Memory B cell (primary cell): ENCODE measurements around the gene ADORA1.

Experiments
- ATAC-seq: fragments of 150-1000 bp; cut with Tn5 transposase; 2 replicates; pipeline ENCODE4 v1.10.0; 2021; ENCODE audit warnings: low read depth, mild to moderate bottlenecking, moderate library complexity
- DNase-seq, 2 donors: peaks; one replicate each; pipeline ENCODE4 v3.0.0; 2022; ENCODE audit warnings: low spot score in 2 of 2
- H3K27ac Mint-ChIP-seq: one replicate; pipeline ENCODE4 v1.8.0; 2022; ENCODE audit warnings: mild to moderate bottlenecking, moderate library complexity, mixed read lengths
- H3K27me3 Mint-ChIP-seq: one replicate; pipeline ENCODE4 v1.8.0; 2022; ENCODE audit warnings: mixed read lengths
- H3K36me3 Mint-ChIP-seq: one replicate; pipeline ENCODE4 v1.8.0; 2022; ENCODE audit warnings: mild to moderate bottlenecking, mixed read lengths
- H3K4me1 Mint-ChIP-seq: one replicate; pipeline ENCODE4 v1.8.0; 2022; ENCODE audit warnings: mixed read lengths
- H3K4me3 Mint-ChIP-seq: one replicate; pipeline ENCODE4 v1.8.0; 2022; ENCODE audit warnings: mild to moderate bottlenecking, moderate library complexity, mixed read lengths
- H3K9me3 Mint-ChIP-seq: one replicate; pipeline ENCODE4 v1.8.0; 2022; ENCODE audit warnings: mixed read lengths

Gene ADORA1

DNA sequence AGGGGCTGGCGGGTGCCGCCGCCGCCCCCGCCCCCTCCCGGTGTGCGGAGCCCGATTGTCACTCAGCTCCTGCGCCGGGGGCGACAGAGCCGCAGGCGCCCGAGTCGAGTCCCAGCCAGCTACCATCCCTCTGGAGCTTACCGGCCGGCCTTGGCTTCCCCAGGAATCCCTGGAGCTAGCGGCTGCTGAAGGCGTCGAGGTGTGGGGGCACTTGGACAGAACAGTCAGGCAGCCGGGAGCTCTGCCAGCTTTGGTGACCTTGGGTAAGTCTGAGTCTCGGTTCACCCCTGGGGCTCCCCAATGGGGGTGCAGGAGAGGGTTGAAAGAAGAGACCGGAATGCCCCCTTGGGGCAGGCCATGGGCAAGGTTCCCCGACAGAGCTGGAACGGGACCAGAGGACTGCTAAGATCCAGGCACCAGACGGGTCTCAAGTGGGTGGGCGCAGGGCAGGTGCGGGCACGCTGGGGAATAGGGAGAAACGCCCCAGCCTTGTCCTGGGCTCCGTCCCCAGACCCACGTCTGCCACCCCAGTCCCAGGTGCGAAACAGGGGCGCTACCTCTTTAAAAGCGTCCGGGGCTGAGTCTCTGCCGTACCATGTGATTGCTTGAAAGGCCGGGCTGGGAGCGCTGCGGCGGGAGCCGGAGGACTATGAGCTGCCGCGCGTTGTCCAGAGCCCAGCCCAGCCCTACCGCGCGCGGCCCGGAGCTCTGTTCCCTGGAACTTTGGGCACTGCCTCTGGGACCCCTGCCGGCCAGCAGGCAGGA lies at the start of gene ADORA1:
Gene ADORA1 (plus strand): TSS at position 61 of the 765 bp plus-strand sequence. CDS start 1,116 bp downstream, outside the sequence.
- H3K9me3 Mint-ChIP-seq, result no peaks in the 10 kb centered on the region
- ATAC-seq, result no peak

DNA sequence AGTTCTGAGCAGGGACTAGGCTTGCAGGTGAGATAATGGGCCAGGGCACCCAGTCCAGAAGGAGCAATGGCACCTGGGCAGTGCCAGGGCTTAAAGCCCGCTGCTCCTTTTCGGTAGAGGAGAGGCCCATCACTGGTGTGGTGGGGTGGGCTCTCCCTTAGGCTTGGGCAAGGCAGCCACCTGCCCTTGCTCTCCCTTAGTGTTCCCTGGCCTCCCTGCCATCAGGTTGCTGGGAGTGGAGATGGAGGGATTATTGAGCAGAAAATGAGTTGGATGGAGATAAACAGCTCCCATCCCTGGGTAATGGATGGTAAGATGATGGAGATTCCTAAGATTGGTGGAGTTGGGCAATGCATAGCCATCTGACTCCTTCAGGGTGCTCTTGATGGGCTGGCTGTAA lies 49.6 kb upstream of the ADORA1 start:
- Mint-ChIP-seq H3K4me3 (no peak overlapping the region), H3K4me1 (peaks cover 5% of the 10 kb centered on the region), H3K27ac (no peak overlapping the region), H3K36me3 (peaks cover 3% of the 10 kb centered on the region), H3K27me3 (peaks cover 33% of the 10 kb centered on the region), H3K9me3 (no peaks in the 10 kb centered on the region)
- no peak for DNase-seq
- no peak for ATAC-seq

More for the DNA sequence above, at the start of gene ADORA1:
- peaks cover 10% of the 10 kb centered on the region for H3K4me1 Mint-ChIP-seq
- peak within 1 kb of the TSS; percentile 0 for H3K4me3 Mint-ChIP-seq
- no peaks in the 10 kb centered on the region for H3K36me3 Mint-ChIP-seq
- no peak within 1 kb of the TSS for H3K27ac Mint-ChIP-seq
- H3K27me3 Mint-ChIP-seq, result peaks cover 21% of the 10 kb centered on the region
- no peak for DNase-seq

DNA sequence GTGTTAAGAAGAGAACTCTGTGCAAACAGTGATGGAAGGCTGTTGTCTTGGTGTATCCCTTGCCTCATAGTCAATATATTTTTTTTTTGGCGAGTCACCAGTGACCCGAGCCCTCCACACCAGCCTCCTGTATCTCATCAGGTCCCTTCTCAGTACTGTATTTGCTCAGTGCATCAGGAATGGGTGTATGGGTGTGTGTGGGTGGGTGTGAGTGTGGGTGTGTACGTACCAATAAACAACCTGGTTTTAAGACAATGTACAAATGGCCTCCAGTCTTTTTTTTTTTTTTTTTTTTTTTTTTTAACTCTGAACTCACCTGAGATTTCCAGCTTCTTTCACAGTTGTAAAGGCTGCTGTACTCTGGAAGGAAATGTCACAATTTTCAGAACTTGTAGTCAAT lies 49.0 kb upstream of the ADORA1 start:
- Mint-ChIP-seq H3K27me3 (peaks cover 29% of the 10 kb centered on the region), H3K4me1 (peaks cover 5% of the 10 kb centered on the region), H3K4me3 (no peak overlapping the region), H3K27ac (no peak overlapping the region), H3K9me3 (no peaks in the 10 kb centered on the region), H3K36me3 (peaks cover 3% of the 10 kb centered on the region)
- no peak for ATAC-seq
- no peak for DNase-seq

DNA sequence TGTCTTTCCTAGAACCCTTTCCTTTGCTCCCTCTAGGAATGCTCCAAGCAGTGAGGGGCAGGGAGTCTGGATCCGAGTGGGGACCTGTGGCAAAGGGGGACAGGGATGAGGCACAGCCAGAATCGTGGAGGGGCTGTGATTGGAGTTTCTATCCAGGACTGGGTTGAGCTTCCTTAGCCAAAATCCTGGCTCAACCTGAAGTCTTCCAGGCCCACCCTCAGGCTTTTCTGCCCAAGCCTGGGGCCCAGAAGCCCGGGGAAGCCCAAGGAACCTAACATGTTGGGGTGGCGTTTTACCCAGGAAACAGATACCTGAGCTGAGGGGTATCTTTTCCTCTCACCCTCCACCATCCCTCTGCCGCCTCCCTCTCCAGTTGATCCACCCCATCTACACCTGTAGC lies 47.1 kb upstream of the ADORA1 start:
- H3K9me3 Mint-ChIP-seq, result no peaks in the 10 kb centered on the region
- peaks cover 5% of the 10 kb centered on the region for H3K4me1 Mint-ChIP-seq
- H3K27me3 Mint-ChIP-seq, result peaks cover 24% of the 10 kb centered on the region
- H3K4me3 Mint-ChIP-seq, result no peak overlapping the region
- no peak for DNase-seq
- ATAC-seq, result no peak
- H3K27ac Mint-ChIP-seq, result no peak overlapping the region
- H3K36me3 Mint-ChIP-seq, result peaks cover 3% of the 10 kb centered on the region

DNA sequence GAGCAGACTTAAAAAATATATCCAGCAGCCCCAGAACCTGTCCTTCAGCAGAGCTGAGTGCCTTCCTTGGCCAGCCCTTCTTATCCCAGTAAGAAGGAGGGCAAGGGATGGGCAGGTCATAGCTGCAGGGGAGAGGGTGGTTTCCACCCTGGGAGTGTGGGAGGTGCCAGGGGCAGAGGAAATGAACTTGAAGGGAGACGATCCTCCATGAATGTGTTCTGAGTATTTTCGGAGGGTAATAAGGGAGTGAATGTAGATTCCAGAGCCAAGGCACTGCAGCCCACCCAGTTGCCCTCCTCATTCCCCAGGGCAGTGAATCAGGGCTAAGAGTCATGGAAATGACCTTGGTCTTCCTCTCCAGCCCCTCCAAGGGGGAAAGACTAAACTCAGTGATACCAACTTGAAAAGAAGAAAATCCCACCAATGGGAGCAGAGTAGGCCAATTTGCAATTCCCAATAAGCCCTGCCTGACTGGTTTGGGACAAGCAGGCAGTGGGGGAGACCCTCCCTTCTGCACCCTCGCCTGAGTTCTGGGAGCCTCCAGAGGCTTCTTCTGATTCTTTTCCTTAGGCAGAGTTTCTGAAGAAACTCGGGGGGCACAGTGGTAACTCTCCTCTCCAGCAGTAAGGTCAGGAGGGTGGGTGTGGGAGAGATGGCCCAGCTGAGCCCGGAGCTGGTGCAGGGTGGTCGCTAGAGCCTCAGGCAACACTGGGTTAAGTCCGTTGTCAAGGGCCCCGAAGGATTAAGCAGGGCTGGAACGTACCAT lies 45.9 kb upstream of the ADORA1 start:
- H3K4me3 Mint-ChIP-seq, result no peak overlapping the region
- no peaks in the 10 kb centered on the region for H3K9me3 Mint-ChIP-seq
- no peaks in the 10 kb centered on the region for H3K36me3 Mint-ChIP-seq
- ATAC-seq (no peak), DNase-seq (no peak)
- H3K27me3 Mint-ChIP-seq, result peaks cover 19% of the 10 kb centered on the region
- no peak overlapping the region for H3K27ac Mint-ChIP-seq
- no peaks in the 10 kb centered on the region for H3K4me1 Mint-ChIP-seq

DNA sequence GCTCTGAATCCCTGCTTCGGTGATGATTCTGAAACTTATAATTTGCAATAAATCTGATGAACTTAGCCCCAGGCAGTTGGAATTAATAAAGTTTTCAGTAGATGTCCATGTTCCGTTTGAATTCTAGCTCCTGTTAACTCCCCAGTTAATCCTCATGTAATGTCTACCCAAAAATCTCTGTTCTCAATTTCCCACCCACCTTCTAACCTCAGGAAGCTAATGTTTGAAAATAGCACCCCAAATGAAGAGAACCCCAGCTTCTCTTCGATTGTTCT lies 45.4 kb upstream of the ADORA1 start:
- no peak for DNase-seq
- no peaks in the 10 kb centered on the region for H3K9me3 Mint-ChIP-seq

DNA sequence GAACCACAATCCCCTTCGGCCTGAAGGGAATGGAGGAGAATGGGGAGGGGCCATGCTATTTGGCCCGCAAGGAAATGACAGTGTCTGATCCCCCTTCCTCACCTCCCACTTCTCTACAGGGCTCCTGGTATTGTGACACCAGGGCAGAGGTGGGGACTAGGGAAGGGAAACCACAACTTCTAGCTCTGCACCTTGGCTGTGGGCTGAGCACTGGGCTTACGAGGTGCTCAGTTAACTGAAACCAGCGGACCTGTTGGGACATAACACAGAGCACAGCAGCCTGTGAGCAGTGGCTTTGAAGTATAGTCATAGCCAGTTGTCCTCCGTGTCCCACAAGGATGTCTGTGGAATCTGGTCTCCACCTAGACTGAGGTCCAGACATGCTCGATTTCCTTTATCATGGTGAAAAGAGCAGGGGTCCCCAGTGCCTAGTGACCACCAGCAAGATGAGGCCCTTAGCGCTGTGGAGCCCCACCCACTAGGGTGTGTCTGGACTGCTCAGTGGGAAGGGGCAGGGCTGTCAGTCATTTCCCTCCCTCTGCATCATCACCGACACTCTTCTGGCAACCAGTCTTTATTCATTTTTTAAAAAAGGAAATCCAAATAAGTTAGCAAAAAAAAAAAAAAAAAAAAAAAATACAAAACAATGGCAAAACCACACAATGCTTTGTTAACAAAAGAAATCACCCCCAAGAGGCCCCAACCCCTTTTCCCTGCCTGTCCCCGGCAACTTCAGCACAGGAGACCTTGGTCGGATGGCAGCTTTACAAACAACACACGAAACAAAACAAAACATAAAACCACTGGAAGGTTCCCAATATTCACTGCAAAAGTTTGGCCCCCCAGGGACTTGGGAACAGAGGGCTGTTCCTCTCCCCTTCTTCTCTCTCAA lies 44.7 kb upstream of the ADORA1 start:
- DNase-seq (no peak), ATAC-seq (no peak)
- no peaks in the 10 kb centered on the region for H3K4me1 Mint-ChIP-seq
- no peak overlapping the region for H3K27ac Mint-ChIP-seq
- H3K27me3 Mint-ChIP-seq, result peaks cover 21% of the 10 kb centered on the region
- no peaks in the 10 kb centered on the region for H3K9me3 Mint-ChIP-seq
- H3K36me3 Mint-ChIP-seq, result no peaks in the 10 kb centered on the region
- no peak overlapping the region for H3K4me3 Mint-ChIP-seq

More for the DNA sequence above, 45.4 kb upstream of the ADORA1 start:
- no peaks in the 10 kb centered on the region for H3K4me1 Mint-ChIP-seq
- H3K27me3 Mint-ChIP-seq, result peaks cover 19% of the 10 kb centered on the region
- no peak overlapping the region for H3K27ac Mint-ChIP-seq
- ATAC-seq, result no peak
- H3K36me3 Mint-ChIP-seq, result no peaks in the 10 kb centered on the region
- no peak overlapping the region for H3K4me3 Mint-ChIP-seq

DNA sequence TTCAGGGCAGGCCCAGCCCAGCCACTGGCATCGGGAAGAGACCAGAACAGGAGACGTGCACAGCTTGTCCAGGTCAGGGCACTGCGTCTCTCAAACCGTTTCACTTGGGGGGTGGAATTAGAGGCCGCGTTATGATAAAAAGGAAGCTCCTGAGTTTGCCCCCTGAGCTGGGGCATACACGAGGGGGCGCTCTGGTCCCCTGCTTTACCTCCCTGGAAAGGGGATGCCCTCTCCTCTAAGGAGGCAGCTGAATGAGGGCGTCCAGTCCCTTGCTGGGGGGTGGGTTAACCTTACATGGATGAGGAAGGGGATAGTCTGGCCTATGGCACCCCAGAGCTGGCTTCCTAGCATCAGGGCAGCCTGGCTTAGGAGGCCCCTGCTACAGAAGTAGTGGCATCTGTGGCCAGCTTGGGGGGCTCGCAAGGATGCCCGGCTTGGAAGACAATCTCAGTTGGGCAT lies 44.0 kb upstream of the ADORA1 start:
- Mint-ChIP-seq H3K4me1 (no peaks in the 10 kb centered on the region), H3K36me3 (no peaks in the 10 kb centered on the region), H3K9me3 (no peaks in the 10 kb centered on the region), H3K27ac (no peak overlapping the region), H3K4me3 (no peak overlapping the region), H3K27me3 (peaks cover 19% of the 10 kb centered on the region)
- ATAC-seq (no peak), DNase-seq (no peak)

DNA sequence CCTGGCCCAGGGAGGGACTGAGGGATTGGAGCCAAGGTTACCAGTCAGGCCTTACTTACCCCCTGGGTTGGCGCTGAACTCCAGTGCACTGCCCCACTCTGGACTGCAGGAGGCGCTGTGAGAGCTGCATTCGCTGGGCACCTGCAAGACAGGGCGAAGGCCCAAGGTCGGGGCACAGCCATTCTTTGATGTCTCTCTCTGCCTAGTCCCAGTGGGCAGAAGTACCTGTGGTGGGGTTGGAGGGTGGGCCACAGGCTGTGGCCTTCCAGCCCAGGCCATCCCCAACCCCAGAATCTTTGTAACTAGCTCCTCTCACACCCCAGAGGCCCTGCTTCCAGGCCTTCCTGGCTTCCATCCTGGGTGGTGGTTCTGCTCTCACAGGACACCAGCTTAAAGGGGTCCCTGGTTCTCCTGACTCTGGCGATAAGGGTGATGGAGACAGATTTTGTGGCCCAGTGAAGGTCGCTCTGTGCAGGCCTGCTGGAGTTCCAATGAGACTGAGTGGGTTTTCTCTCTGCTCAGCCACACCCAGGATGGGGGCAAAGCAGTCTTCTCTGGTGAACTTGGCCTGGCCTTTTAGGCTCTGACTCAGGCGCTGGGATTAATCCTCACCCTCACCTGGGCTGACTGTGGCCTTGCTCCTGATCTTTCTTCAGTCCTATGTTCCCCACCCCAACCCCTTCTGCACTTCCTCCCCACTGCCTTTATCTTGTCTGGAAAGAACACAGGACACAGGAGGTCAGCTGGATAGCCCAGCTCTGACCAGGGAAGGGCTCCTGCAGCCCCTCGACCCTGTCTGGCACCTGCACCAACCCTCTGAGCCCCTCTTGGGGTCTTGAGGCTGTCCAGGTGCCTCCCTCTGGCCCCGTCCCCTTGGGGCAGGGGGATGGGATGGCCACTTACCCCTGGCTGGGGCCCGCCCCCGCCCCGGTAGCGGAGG lies 42.7 kb upstream of the ADORA1 start:
- ATAC-seq (no peak), DNase-seq (no peak)
- H3K9me3 Mint-ChIP-seq, result no peaks in the 10 kb centered on the region

DNA sequence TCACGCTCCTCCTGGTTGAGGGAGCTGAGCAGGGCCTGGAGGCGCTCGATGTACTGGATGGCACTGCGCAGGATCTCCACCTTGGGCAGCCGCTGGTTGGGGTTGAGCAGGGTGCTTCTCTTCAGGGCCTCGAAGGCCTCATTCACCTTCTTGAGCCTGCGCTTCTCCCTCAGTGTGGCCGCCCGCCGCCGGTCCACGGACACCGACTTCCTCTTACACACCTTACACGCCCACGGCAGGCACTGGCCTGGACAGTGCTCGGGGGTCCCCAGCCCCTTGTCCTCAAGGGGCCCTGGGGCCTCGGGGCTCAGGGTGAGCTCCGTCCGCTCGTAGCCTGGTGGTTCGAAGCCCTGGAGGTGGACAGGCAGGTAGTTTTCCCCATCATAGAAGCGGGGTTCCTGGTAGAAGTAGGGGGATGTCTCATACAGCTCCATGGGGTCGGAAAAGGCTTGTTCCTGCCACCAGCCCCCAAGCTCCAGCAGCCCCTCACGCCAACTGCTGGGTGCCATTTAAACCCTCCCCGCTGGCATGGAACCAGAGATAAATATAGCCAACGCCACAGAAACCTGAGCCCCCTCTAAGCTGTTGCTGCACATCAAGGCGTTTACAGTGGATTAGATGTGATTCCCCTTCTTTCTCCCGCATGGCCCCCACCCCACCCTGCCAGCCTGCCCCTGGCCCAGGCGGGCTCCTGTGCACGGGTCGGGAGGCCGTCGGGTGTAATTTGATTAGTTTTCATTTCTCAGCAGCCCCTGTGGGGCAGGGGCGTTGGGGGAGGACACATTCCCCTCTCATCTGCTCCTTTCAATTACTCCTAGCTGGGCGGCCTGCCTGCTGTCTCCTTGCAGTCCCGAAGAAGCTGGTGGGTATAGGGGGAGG lies 41.8 kb upstream of the ADORA1 start, which contains the start of gene MYOG:
Gene MYOG (minus strand): TSS at position 485 of the 879 bp plus-strand sequence. CDS start 51 bp downstream, at position 434.
- Mint-ChIP-seq H3K27ac (no peak within 1 kb of the TSS), H3K36me3 (no peaks in the 10 kb centered on the region), H3K4me3 (no peak within 1 kb of the TSS), H3K9me3 (no peaks in the 10 kb centered on the region), H3K4me1 (peaks cover 2% of the 10 kb centered on the region), H3K27me3 (peaks cover 18% of the 10 kb centered on the region)
- DNase-seq (no peak), ATAC-seq (no peak)

More for the DNA sequence above, 42.7 kb upstream of the ADORA1 start:
- Mint-ChIP-seq H3K27me3 (peaks cover 15% of the 10 kb centered on the region), H3K27ac (no peak overlapping the region), H3K4me3 (no peak overlapping the region), H3K36me3 (no peaks in the 10 kb centered on the region), H3K4me1 (no peaks in the 10 kb centered on the region)

DNA sequence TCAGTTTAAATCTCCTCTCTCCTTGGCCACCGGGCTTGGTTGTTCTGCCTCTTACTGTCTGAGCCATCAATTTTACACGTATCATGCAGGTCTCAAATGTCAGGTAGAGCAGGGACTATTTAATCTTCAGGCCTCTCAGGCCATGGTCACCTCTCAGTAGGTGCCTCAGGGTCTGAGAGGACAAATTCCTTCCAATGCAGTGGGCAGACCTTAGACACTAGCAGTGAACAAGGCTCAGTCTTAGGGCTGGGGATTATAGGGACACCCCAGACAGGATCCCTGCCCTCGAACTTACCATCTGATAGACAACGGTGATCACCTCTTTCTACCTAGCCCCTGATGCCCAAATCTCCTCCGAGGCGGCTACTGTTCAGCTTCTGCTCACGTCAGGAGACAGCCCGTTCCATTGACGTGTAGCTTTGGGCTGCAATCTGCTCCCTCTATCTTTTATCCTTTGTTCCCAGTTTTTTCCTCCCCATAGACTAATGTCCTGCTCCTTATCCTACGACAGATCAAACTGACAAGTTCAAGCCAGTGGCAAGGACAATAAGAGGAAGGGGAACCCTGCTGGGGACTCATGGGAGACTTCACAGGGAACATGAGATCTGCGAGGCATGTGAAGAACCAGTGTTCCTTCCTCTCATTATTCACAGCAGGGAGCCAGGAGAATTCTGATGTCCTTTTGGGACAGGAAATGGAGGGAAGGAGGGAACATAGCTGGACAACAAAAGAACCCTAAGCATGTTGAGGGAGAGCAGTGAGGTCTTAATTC lies 40.3 kb upstream of the ADORA1 start:
- no peak for DNase-seq
- H3K4me3 Mint-ChIP-seq, result no peak overlapping the region
- H3K4me1 Mint-ChIP-seq, result peaks cover 2% of the 10 kb centered on the region
- no peak for ATAC-seq
- no peak overlapping the region for H3K27ac Mint-ChIP-seq
- H3K27me3 Mint-ChIP-seq, result peaks cover 20% of the 10 kb centered on the region
- no peaks in the 10 kb centered on the region for H3K9me3 Mint-ChIP-seq
- no peaks in the 10 kb centered on the region for H3K36me3 Mint-ChIP-seq

DNA sequence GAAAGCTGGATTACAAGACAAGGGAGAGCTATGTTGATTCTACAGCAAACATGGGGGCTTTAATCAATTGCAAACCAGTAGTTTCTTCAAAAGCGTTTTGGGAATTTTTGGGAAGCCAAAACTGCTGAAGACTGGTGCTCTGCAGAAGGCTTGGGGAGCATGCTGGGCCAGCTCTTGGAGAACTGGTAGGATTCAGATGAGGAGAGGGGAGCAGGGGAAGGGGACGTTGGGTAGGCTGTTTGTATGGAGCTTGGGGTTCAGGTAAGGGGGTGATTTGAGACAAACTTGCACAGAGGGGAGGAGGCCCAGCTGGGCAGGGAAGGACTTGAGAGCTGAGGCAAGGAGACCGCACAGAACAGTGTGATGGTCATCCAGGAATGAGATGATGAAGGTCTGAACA lies 39.1 kb upstream of the ADORA1 start:
- no peaks in the 10 kb centered on the region for H3K9me3 Mint-ChIP-seq
- ATAC-seq, result no peak
- H3K36me3 Mint-ChIP-seq, result peaks cover 1% of the 10 kb centered on the region
- H3K4me3 Mint-ChIP-seq, result no peak overlapping the region
- H3K4me1 Mint-ChIP-seq, result peaks cover 2% of the 10 kb centered on the region
- peaks cover 26% of the 10 kb centered on the region for H3K27me3 Mint-ChIP-seq
- H3K27ac Mint-ChIP-seq, result no peak overlapping the region
- DNase-seq, result no peak
